ENCODE data around the gene GALNTL6. TPM values are rescaled to one million over a fixed set of nuclear protein-coding genes. Genes with fewer than 3 reads are reported as not detected.
A peak's percentile ranks its signal among the peaks of the same experiment; 100 is the strongest.

Gene GALNTL6
- total and polyA plus RNA-seq, 2 experiments from 2014 or later = 0.38 to 0.40 TPM

DNA sequence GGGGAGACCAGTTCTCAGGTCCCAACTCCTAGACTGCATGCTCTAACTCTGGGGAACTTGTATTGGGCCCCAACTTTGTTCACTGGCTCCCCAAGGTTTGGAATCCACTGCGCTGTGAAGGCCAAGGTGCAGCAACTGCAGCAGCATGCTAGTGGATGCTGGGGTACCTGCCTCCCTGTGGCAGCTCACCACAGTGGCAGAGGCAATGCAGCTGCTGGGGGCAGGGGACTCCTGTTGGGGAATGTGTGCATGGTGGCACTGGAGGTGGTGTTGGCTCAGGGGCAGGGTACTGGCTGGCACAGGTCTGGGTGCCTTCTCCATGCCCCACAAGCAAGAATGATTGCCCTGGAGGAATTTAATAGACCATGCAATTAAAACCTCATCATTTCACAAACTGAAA is 862.0 kb downstream of the GALNTL6 start:
- Mint-ChIP-seq H3K27me3 (ENCODE audit: insufficient read depth, low read depth, poor library complexity) (no peaks in the 10 kb centered on the region), H3K27ac (no peak overlapping the region)
- no peak for ATAC-seq

DNA sequence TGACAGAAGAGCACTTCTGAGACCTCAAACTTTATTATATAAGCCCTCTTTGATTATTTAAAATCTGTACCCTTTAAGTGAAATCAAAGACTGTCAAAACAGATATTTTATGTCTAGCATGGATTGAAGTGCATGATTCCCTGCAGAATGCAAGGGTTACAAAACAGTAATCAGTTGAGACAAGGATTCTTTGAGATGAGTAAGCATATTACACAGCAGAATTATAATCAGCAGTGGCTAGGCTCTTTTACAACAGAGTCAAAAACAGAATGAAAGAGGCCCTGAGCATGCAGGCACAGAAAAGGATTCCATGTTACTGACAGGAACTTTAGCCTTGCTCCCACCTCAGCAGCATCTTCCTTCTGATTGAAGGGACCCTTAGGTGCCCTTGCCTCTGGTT is 867.5 kb downstream of the GALNTL6 start:
- Mint-ChIP-seq H3K36me3 (ENCODE audit: low read depth) (no peaks in the 10 kb centered on the region), H3K4me3 (no peak overlapping the region), H3K9me3 (no peaks in the 10 kb centered on the region), H3K4me1 (no peaks in the 10 kb centered on the region), H3K27me3 (ENCODE audit: insufficient read depth, low read depth, poor library complexity) (no peaks in the 10 kb centered on the region), H3K27ac (peak overlapping the region; percentile 84; the same call in 1 of the 2 replicates)
- Histone ChIP-seq H3F3A (replicated peaks; ENCODE audit: low read depth) (no peaks in the 10 kb centered on the region), H3K36me3 (ENCODE audit: insufficient read depth) (no peaks in the 10 kb centered on the region), H3K27me3 (ENCODE audit: insufficient read depth) (no peaks in the 10 kb centered on the region), H3K4me1 (ENCODE audit: insufficient read depth) (no peaks in the 10 kb centered on the region), H2AFZ (no peak overlapping the region), H3K9me2 (ENCODE audit: insufficient read depth) (no peaks in the 10 kb centered on the region), H3K27ac (ENCODE audit: low read depth) (no peak overlapping the region), H4K20me1 (replicated peaks; ENCODE audit: insufficient read depth) (no peaks in the 10 kb centered on the region), H3K4me3 (no peak overlapping the region), H3K79me2 (replicated peaks; ENCODE audit: insufficient read depth) (no peaks in the 10 kb centered on the region), H3K4me2 (no peak overlapping the region)
- DNase-seq (ENCODE audit: low spot score) = no peak
- ATAC-seq = no peak
- TF ChIP-seq EZH2 (IDR thresholded peaks at IDR 0.05; ENCODE audit: low read depth, unreplicated experiment) (no peak), CTCF (conservative IDR thresholded peaks at IDR 0.05; ENCODE audit: low read depth in 2 of 2) (no peak), CREB1 (CRISPR knock-in tag; IDR thresholded peaks at IDR 0.05; ENCODE audit: low read depth) (no peak), ZNF331 (CRISPR knock-in tag; IDR thresholded peaks at IDR 0.05; ENCODE audit: low read depth) (no peak), EZH2phosphoT487 (IDR thresholded peaks at IDR 0.05; ENCODE audit: unreplicated experiment) (no peak), STAT1 (IDR thresholded peaks at IDR 0.05; ENCODE audit: unreplicated experiment) (no peak)
- TF ChIP-seq, protein P1, sequence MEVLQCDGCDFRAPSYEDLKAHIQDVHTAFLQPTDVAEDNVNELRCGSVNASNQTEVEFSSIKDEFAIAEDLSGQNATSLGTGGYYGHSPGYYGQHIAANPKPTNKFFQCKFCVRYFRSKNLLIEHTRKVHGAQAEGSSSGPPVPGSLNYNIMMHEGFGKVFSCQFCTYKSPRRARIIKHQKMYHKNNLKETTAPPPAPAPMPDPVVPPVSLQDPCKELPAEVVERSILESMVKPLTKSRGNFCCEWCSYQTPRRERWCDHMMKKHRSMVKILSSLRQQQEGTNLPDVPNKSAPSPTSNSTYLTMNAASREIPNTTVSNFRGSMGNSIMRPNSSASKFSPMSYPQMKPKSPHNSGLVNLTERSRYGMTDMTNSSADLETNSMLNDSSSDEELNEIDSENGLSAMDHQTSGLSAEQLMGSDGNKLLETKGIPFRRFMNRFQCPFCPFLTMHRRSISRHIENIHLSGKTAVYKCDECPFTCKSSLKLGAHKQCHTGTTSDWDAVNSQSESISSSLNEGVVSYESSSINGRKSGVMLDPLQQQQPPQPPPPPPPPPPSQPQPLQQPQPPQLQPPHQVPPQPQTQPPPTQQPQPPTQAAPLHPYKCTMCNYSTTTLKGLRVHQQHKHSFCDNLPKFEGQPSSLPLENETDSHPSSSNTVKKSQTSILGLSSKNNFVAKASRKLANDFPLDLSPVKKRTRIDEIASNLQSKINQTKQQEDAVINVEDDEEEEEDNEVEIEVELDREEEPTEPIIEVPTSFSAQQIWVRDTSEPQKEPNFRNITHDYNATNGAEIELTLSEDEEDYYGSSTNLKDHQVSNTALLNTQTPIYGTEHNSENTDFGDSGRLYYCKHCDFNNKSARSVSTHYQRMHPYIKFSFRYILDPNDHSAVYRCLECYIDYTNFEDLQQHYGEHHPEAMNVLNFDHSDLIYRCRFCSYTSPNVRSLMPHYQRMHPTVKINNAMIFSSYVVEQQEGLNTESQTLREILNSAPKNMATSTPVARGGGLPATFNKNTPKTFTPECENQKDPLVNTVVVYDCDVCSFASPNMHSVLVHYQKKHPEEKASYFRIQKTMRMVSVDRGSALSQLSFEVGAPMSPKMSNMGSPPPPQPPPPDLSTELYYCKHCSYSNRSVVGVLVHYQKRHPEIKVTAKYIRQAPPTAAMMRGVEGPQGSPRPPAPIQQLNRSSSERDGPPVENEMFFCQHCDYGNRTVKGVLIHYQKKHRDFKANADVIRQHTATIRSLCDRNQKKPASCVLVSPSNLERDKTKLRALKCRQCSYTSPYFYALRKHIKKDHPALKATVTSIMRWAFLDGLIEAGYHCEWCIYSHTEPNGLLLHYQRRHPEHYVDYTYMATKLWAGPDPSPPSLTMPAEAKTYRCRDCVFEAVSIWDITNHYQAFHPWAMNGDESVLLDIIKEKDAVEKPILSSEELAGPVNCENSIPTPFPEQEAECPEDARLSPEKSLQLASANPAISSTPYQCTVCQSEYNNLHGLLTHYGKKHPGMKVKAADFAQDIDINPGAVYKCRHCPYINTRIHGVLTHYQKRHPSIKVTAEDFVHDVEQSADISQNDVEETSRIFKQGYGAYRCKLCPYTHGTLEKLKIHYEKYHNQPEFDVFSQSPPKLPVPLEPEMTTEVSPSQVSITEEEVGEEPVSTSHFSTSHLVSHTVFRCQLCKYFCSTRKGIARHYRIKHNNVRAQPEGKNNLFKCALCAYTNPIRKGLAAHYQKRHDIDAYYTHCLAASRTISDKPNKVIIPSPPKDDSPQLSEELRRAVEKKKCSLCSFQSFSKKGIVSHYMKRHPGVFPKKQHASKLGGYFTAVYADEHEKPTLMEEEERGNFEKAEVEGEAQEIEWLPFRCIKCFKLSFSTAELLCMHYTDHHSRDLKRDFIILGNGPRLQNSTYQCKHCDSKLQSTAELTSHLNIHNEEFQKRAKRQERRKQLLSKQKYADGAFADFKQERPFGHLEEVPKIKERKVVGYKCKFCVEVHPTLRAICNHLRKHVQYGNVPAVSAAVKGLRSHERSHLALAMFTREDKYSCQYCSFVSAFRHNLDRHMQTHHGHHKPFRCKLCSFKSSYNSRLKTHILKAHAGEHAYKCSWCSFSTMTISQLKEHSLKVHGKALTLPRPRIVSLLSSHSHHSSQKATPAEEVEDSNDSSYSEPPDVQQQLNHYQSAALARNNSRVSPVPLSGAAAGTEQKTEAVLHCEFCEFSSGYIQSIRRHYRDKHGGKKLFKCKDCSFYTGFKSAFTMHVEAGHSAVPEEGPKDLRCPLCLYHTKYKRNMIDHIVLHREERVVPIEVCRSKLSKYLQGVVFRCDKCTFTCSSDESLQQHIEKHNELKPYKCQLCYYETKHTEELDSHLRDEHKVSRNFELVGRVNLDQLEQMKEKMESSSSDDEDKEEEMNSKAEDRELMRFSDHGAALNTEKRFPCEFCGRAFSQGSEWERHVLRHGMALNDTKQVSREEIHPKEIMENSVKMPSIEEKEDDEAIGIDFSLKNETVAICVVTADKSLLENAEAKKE (CRISPR knock-in tag; IDR thresholded peaks at IDR 0.05) = no peak

More for the DNA sequence above, 862.0 kb downstream of the GALNTL6 start:
- Histone ChIP-seq H3K4me3 (no peak overlapping the region), H3K36me3 (ENCODE audit: insufficient read depth) (no peaks in the 10 kb centered on the region), H3K4me2 (no peak overlapping the region), H4K20me1 (replicated peaks; ENCODE audit: insufficient read depth) (no peaks in the 10 kb centered on the region), H3K4me1 (ENCODE audit: insufficient read depth) (no peaks in the 10 kb centered on the region), H3K27ac (ENCODE audit: low read depth) (no peak overlapping the region), H3K79me2 (replicated peaks; ENCODE audit: insufficient read depth) (no peaks in the 10 kb centered on the region), H3K27me3 (ENCODE audit: insufficient read depth) (no peaks in the 10 kb centered on the region), H3F3A (replicated peaks; ENCODE audit: low read depth) (no peaks in the 10 kb centered on the region), H2AFZ (no peak overlapping the region), H3K9me2 (ENCODE audit: insufficient read depth) (no peaks in the 10 kb centered on the region; the same call in 1 of the 2 replicates)
- no peak for DNase-seq (ENCODE audit: low spot score)
- TF ChIP-seq CREB1 (CRISPR knock-in tag; IDR thresholded peaks at IDR 0.05; ENCODE audit: low read depth) (no peak), STAT1 (IDR thresholded peaks at IDR 0.05; ENCODE audit: unreplicated experiment) (no peak)
- H3K4me3 Mint-ChIP-seq = no peak overlapping the region
- no peaks in the 10 kb centered on the region for H3K4me1 Mint-ChIP-seq
- no peaks in the 10 kb centered on the region for H3K36me3 Mint-ChIP-seq (ENCODE audit: low read depth)
- no peaks in the 10 kb centered on the region; the same call in 2 of the 3 replicates for H3K9me3 Mint-ChIP-seq
